Erythroblast (primary cell): Measurements from ENCODE around the gene SPAG9.

Experiments used
- GATA1 ChIP-seq: IDR thresholded peaks from 2 replicates; pipeline ENCODE4 v1.6.1; 2011; ENCODE audit warnings: low read depth, mild to moderate bottlenecking, control low read depth, low read length, moderate library complexity
- POLR2A ChIP-seq: IDR thresholded peaks from 2 replicates; pipeline ENCODE4 v1.6.1; 2011; ENCODE audit warnings: mild to moderate bottlenecking, low read length

- TF ChIP-seq POLR2A, result no peak
- TF ChIP-seq GATA1, result no peak
These were observed 175.6 kb downstream of the SPAG9 start for GRCh38 chr17:50944902-50945720.
